ENCODE results near the gene LRRC2. TPM values are rescaled to one million over a fixed set of nuclear protein-coding genes. Genes with fewer than 3 reads are reported as not detected.
"Not testable (repeated sequence)": the region's sequence is repeated elsewhere in the genome, so short reads cannot be mapped to it uniquely, and the experiment has no call there.

Gene LRRC2
- total RNA-seq, 1 experiment from 2014 or later: 3.9 TPM

GRCh38 chr3:46593274-46593862 is 27.3 kb upstream of the LRRC2 start:
- DNase-seq: no peak
- Histone ChIP-seq H3K27me3 (ENCODE audit: control insufficient read depth, insufficient read depth, low read length) (no peaks in the 10 kb centered on the region), H3K4me3 (ENCODE audit: insufficient read depth, low read depth, low read length) (no peak overlapping the region), H3K36me3 (replicated peaks; ENCODE audit: control insufficient read depth, insufficient read depth, low read length) (no peaks in the 10 kb centered on the region)

GRCh38 chr3:46587268-46587667 is 21.2 kb upstream of the LRRC2 start:
- H3K36me3 ChIP-seq (replicated peaks; ENCODE audit: control insufficient read depth, insufficient read depth, low read length): peaks cover 22% of the 10 kb centered on the region
- not testable (repeated sequence) for DNase-seq; H3K27me3 ChIP-seq (ENCODE audit: control insufficient read depth, insufficient read depth, low read length)

GRCh38 chr3:46586738-46587246 is 20.7 kb upstream of the LRRC2 start:
- DNase-seq: no peak
- no peak overlapping the region for H3K4me3 ChIP-seq (ENCODE audit: insufficient read depth, low read depth, low read length)
- peaks cover 23% of the 10 kb centered on the region for H3K36me3 ChIP-seq (replicated peaks; ENCODE audit: control insufficient read depth, insufficient read depth, low read length)
- no peaks in the 10 kb centered on the region for H3K27me3 ChIP-seq (ENCODE audit: control insufficient read depth, insufficient read depth, low read length)

More at GRCh38 chr3:46587268-46587667, 21.2 kb upstream of the LRRC2 start:
- not testable (repeated sequence) for H3K4me3 ChIP-seq (ENCODE audit: insufficient read depth, low read depth, low read length)

GRCh38 chr3:46585799-46586693 is 19.9 kb upstream of the LRRC2 start:
- Histone ChIP-seq H3K27me3 (ENCODE audit: control insufficient read depth, insufficient read depth, low read length) (no peaks in the 10 kb centered on the region), H3K4me3 (ENCODE audit: insufficient read depth, low read depth, low read length) (no peak overlapping the region), H3K36me3 (replicated peaks; ENCODE audit: control insufficient read depth, insufficient read depth, low read length) (peaks cover 24% of the 10 kb centered on the region)
- no peak for DNase-seq

- Histone ChIP-seq H3K27me3 (ENCODE audit: control insufficient read depth, insufficient read depth, low read length) (no peaks in the 10 kb centered on the region), H3K4me3 (ENCODE audit: insufficient read depth, low read depth, low read length) (no peak overlapping the region), H3K36me3 (replicated peaks; ENCODE audit: control insufficient read depth, insufficient read depth, low read length) (peaks cover 36% of the 10 kb centered on the region)
- no peak for DNase-seq
These were observed 18.7 kb upstream of the LRRC2 start for GRCh38 chr3:46584598-46585467.

- peaks cover 44% of the 10 kb centered on the region for H3K36me3 ChIP-seq (replicated peaks; ENCODE audit: control insufficient read depth, insufficient read depth, low read length)
- peak overlapping the region; percentile 70 for H3K4me3 ChIP-seq (ENCODE audit: insufficient read depth, low read depth, low read length)
- DNase-seq: no peak
- H3K27me3 ChIP-seq (ENCODE audit: control insufficient read depth, insufficient read depth, low read length): no peaks in the 10 kb centered on the region
These were observed 14.6 kb upstream of the LRRC2 start for GRCh38 chr3:46580675-46581074.

- Histone ChIP-seq H3K36me3 (replicated peaks; ENCODE audit: control insufficient read depth, insufficient read depth, low read length) (peaks cover 38% of the 10 kb centered on the region), H3K4me3 (ENCODE audit: insufficient read depth, low read depth, low read length) (peak overlapping the region; percentile 70), H3K27me3 (ENCODE audit: control insufficient read depth, insufficient read depth, low read length) (no peaks in the 10 kb centered on the region)
- no peak for DNase-seq
These were observed 13.7 kb upstream of the LRRC2 start for GRCh38 chr3:46579756-46580286.

- DNase-seq: peak; percentile 26
- peak overlapping the region; percentile 70 for H3K4me3 ChIP-seq (ENCODE audit: insufficient read depth, low read depth, low read length)
- peaks cover 33% of the 10 kb centered on the region for H3K36me3 ChIP-seq (replicated peaks; ENCODE audit: control insufficient read depth, insufficient read depth, low read length)
- no peaks in the 10 kb centered on the region for H3K27me3 ChIP-seq (ENCODE audit: control insufficient read depth, insufficient read depth, low read length)
These were observed 13.1 kb upstream of the LRRC2 start for GRCh38 chr3:46578973-46579755.

- H3K4me3 ChIP-seq (ENCODE audit: insufficient read depth, low read depth, low read length): peak overlapping the region; percentile 70
- H3K27me3 ChIP-seq (ENCODE audit: control insufficient read depth, insufficient read depth, low read length); DNase-seq: not testable (repeated sequence)
- peaks cover 27% of the 10 kb centered on the region for H3K36me3 ChIP-seq (replicated peaks; ENCODE audit: control insufficient read depth, insufficient read depth, low read length)
These were observed 11.6 kb upstream of the LRRC2 start for GRCh38 chr3:46577580-46578249.

GRCh38 chr3:46576879-46577278 is 10.8 kb upstream of the LRRC2 start:
- Histone ChIP-seq H3K27me3 (ENCODE audit: control insufficient read depth, insufficient read depth, low read length) (no peaks in the 10 kb centered on the region), H3K36me3 (replicated peaks; ENCODE audit: control insufficient read depth, insufficient read depth, low read length) (peaks cover 21% of the 10 kb centered on the region), H3K4me3 (ENCODE audit: insufficient read depth, low read depth, low read length) (peak overlapping the region; percentile 70)
- peak; percentile 81 for DNase-seq

GRCh38 chr3:46576386-46576785 is 10.3 kb upstream of the LRRC2 start:
- H3K4me3 ChIP-seq (ENCODE audit: insufficient read depth, low read depth, low read length): peak overlapping the region; percentile 70
- peak; percentile 42 for DNase-seq

GRCh38 chr3:46575577-46576222 is 9.6 kb upstream of the LRRC2 start:
- Histone ChIP-seq H3K27me3 (ENCODE audit: control insufficient read depth, insufficient read depth, low read length) (no peaks in the 10 kb centered on the region), H3K36me3 (replicated peaks; ENCODE audit: control insufficient read depth, insufficient read depth, low read length) (peaks cover 16% of the 10 kb centered on the region), H3K4me3 (ENCODE audit: insufficient read depth, low read depth, low read length) (peak overlapping the region; percentile 11; the same call in 1 of the 2 replicates)
- DNase-seq: peak; percentile 58

More at GRCh38 chr3:46576386-46576785, 10.3 kb upstream of the LRRC2 start:
- H3K27me3 ChIP-seq (ENCODE audit: control insufficient read depth, insufficient read depth, low read length): no peaks in the 10 kb centered on the region
- H3K36me3 ChIP-seq (replicated peaks; ENCODE audit: control insufficient read depth, insufficient read depth, low read length): peaks cover 21% of the 10 kb centered on the region
